ENCODE results near the gene LIN7A.

The LIN7A gene

DNA sequence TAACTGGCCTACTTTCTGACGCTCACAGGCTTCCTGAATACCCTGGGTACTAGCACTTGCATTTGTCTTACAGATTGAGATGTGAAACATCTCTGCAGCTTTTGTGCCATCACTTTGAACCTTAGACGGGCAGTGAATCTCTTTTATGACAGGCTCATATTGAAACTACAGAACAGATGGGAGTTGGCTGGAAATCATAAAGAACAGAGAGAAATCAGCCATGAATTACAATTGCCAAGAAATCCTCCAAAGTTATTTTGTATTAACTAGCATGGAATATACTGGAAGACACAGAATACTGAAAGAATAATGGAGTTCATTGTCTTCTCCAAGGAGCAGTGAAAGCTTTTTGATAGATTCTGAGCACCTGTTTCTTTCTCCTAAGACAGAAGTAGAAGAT, 188.3 kb downstream of the LIN7A start:
- DNase-seq (ENCODE audit: low spot score), result no peak

DNA sequence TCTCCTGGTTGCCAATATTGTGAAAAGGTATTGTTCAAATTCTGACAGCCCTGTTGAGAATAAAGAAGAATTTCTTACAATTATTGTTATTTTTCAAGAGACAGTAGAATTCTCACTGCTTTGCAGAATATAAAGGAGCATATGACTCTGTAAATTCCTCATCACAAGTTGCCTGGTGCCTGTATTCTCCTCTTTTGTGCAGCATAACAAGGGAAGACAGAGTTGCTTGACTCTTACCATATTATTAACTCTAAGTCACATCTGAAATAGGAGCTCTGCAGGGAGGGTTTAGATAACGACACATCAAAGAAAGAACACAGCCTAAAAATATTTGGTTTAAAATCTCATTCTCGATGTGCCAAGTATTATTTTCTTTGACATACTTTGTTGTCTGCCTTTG, 189.9 kb downstream of the LIN7A start:
- no peak for DNase-seq (ENCODE audit: low spot score)

DNA sequence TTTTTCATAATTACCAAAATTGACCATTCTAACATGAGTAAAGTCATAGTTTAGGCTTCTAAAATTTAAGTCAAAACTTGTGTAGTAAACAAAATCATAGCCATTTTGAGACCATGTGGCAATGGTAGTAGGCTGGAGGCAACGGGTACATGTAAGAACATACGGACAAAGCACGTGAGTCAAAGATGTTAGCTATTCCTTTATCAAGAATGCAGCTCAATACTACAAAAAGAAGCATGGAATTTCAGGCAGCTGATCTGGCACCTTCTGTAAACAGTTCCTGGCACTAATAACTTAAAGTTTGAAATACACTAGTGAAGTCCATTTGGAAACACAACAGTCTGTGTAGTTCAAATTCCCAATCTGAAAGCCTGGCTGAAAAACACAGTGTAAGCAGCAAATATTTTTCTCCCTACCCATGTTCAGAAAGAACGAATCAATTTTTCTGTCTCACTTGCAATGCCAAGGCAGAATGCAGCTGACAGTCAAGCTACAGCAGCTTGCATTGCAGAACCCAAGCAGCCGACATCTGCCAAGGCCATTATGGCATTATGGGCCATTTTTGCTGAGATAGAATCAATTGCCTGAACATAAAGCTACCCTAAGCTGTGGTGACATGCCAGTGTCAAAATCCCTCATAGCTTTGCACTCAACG, 191.8 kb downstream of the LIN7A start:
- no peak for DNase-seq (ENCODE audit: low spot score)
